ENCODE results near the gene CDK13. TPM values are rescaled to one million over a fixed set of nuclear protein-coding genes. Genes with fewer than 3 reads are reported as not detected.

Gene CDK13
- total and polyA plus RNA-seq, 9 of the 15 experiments (the other 6 are each of a cell fraction or from before 2014, with no cell fraction given), result 9.8 to 46.1 (median 32.4) TPM

GRCh38 chr7:40134428-40135316 lies 184.6 kb downstream of the CDK13 start, which contains the start of the genes MPLKIP and SUGCT (continued):
- 0 out of 2 replicates have a peak, but pooled peaks have one; percentile 30 for TF ChIP-seq CC2D1A (IDR thresholded peaks at IDR 0.05)
- peak; percentile 38 to 85; a peak in 2 of 4 replicates for TF ChIP-seq UBTF (IDR thresholded peaks at IDR 0.05; ENCODE audit: borderline replicate concordance in 1 of 2, low read depth in 2 of 2, low read length in 2 of 2)
- TF ChIP-seq FOXP1 (CRISPR knock-in tag; IDR thresholded peaks at IDR 0.05), result peak; percentile 67; the same call in 1 of the 2 replicates
- TF ChIP-seq FOXK2 (conservative IDR thresholded peaks at IDR 0.05 in 1 of 2, IDR thresholded peaks at IDR 0.05 in 1 of 2; ENCODE audit: low read depth in 2 of 2), result peak; percentile 74 to 81
- TF ChIP-seq EP300 (IDR thresholded peaks at IDR 0.05; ENCODE audit: low read length), result peak; percentile 19; the same call in 1 of the 2 replicates
- TF ChIP-seq KDM4B (IDR thresholded peaks at IDR 0.05; ENCODE audit: borderline replicate concordance in 2 of 2, low read depth in 1 of 2), result peak in 1 of 2 experiments; percentile 88; a peak in 1 of 4 replicates
- TF ChIP-seq SOX6 (IDR thresholded peaks at IDR 0.05), result peak; percentile 53; the same call in 1 of the 2 replicates
- peak; percentile 32; the same call in 1 of the 2 replicates for TF ChIP-seq PKNOX1 (IDR thresholded peaks at IDR 0.05)
- no peak for TF ChIP-seq TFE3 (CRISPR knock-in tag; IDR thresholded peaks at IDR 0.05)
- TF ChIP-seq CXXC5 (CRISPR knock-in tag; IDR thresholded peaks at IDR 0.05), result peak; percentile 83
- TF ChIP-seq ZBTB40 (IDR thresholded peaks at IDR 0.05), result peak; percentile 97
- TF ChIP-seq ZBTB40 (CRISPR knock-in tag; IDR thresholded peaks at IDR 0.05), result no peak
